B cell (primary cell): Measurements from ENCODE around the gene ANKS4B. TPM values are rescaled to one million over a fixed set of nuclear protein-coding genes. Genes with fewer than 3 reads are reported as not detected.
A peak's percentile ranks its signal among the peaks of the same experiment; 100 is the strongest.

Experiments used
- ATAC-seq: fragments of 200-7000 bp; cut with Tn5 transposase; one replicate; pipeline ENCODE4 v1.10.0; 2021; ENCODE audit warnings: low read depth, mild to moderate bottlenecking, moderate number of reproducible peaks, moderate library complexity
- CTCF ChIA-PET: fragments of 350-600 bp; sonication (Branson Sonifier 250); formaldehyde crosslinking; loops from one replicate; lab custom pipeline; 2021; ENCODE audit warnings: antibody characterized with exemption, inconsistent platforms; lab: Charles Lee
- POLR2A ChIA-PET: fragments of 350-600 bp; sonication (Branson Sonifier 250); formaldehyde crosslinking; loops from one replicate; lab custom pipeline; 2021; ENCODE audit warnings: antibody characterized with exemption; lab: Charles Lee
- DNase-seq: peaks from one replicate; pipeline ENCODE4 v3.0.0; 2013
- H2AFZ ChIP-seq: 2 replicates; pipeline ENCODE4 v1.6.1; 2012; ENCODE audit warnings: mild to moderate bottlenecking, low read depth, low read length; ENCODE audit not compliant: insufficient read depth, poor library complexity, severe bottlenecking
- H3K27ac ChIP-seq, 2 donors: 1 replicate in 1 of 2; 2 replicates in 1 of 2; pipeline ENCODE4 v1.5.1; 2012 to 2013; ENCODE audit warnings: low read length in 2 of 2, mild to moderate bottlenecking in 2 of 2, moderate library complexity in 1 of 2
- H3K27me3 ChIP-seq, 4 experiments: fragments of 200-600 bp in 1 of 4; sonication (generic) in 1 of 4; replicated peaks in 1 of 4; 1 replicate in 2 of 4; 2 replicates in 2 of 4; pipeline versions ENCODE4 v1.6.1 to v1.7.0; 2013 to 2016; ENCODE audit warnings: low read length in 3 of 4, mild to moderate bottlenecking in 2 of 4, mixed read lengths in 1 of 4, moderate library complexity in 1 of 4; ENCODE audit not compliant: insufficient read depth in 4 of 4, control insufficient read depth in 3 of 4; ENCODE audit errors: control extremely low read depth in 1 of 4
- H3K36me3 ChIP-seq, 2 experiments: replicated peaks in 1 of 2; 1 replicate in 1 of 2; 2 replicates in 1 of 2; pipeline versions ENCODE4 v1.6.1 to v1.7.1; 2013; ENCODE audit warnings: low read length in 1 of 2; ENCODE audit not compliant: insufficient read depth in 2 of 2, control insufficient read depth in 1 of 2; ENCODE audit errors: control extremely low read depth in 1 of 2, extremely low read depth in 1 of 2
- H3K4me1 ChIP-seq, 2 donors: fragments of 200-600 bp in 1 of 2; sonication (generic) in 1 of 2; 1 replicate in 1 of 2; 2 replicates in 1 of 2; pipeline versions ENCODE4 v1.5.1 to v1.6.1; 2013 to 2017; ENCODE audit warnings: low read length in 2 of 2; ENCODE audit not compliant: control insufficient read depth in 2 of 2, insufficient read depth in 2 of 2
- H3K4me2 ChIP-seq: replicated peaks from 2 replicates; pipeline ENCODE3; 2012; ENCODE audit warnings: mild to moderate bottlenecking, low read depth, low read length; ENCODE audit not compliant: poor library complexity, severe bottlenecking
- H3K4me3 ChIP-seq, 5 experiments: fragments of 200-600 bp in 1 of 5; sonication (generic) in 1 of 5; 1 replicate in 3 of 5; 2 replicates in 2 of 5; pipeline versions ENCODE4 v1.5.1 to v1.7.0; 2011 to 2016; ENCODE audit warnings: low read length in 4 of 5, mild to moderate bottlenecking in 4 of 5, low read depth in 2 of 5, control low read depth in 1 of 5, moderate library complexity in 1 of 5; ENCODE audit not compliant: insufficient read depth in 1 of 5; ENCODE audit errors: control extremely low read depth in 1 of 5, extremely low read depth in 1 of 5
- H3K79me2 ChIP-seq: fragments of 200-600 bp; sonication (generic); one replicate; pipeline ENCODE4 v1.6.0; 2016; ENCODE audit warnings: low read length; ENCODE audit not compliant: control insufficient read depth, insufficient read depth
- H3K9ac ChIP-seq: fragments of 200-600 bp; sonication (generic); 2 replicates; pipeline ENCODE4 v1.6.1; 2017; ENCODE audit warnings: mild to moderate bottlenecking, low read length, moderate library complexity
- H3K9me3 ChIP-seq, 3 donors: one replicate each; pipeline versions ENCODE4 v1.6.1 to v1.7.1; 2013; ENCODE audit warnings: low read length in 2 of 3; ENCODE audit not compliant: control insufficient read depth in 2 of 3, insufficient read depth in 1 of 3; ENCODE audit errors: control extremely low read depth in 1 of 3
- H4K20me1 ChIP-seq: 2 replicates; pipeline ENCODE4 v1.6.0; 2012; ENCODE audit warnings: mild to moderate bottlenecking, low read length; ENCODE audit not compliant: insufficient read depth, control insufficient read depth, poor library complexity, severe bottlenecking
- H3K27ac Mint-ChIP-seq: one replicate; pipeline ENCODE4 v1.8.0; 2021; ENCODE audit warnings: mixed read lengths
- H3K27me3 Mint-ChIP-seq: one replicate; pipeline ENCODE4 v1.8.0; 2021; ENCODE audit warnings: mixed read lengths
- H3K4me1 Mint-ChIP-seq: one replicate; pipeline ENCODE4 v1.8.0; 2021; ENCODE audit warnings: mixed read lengths
- H3K4me3 Mint-ChIP-seq: one replicate; pipeline ENCODE4 v1.8.0; 2021; ENCODE audit warnings: mixed read lengths
- H3K9me3 Mint-ChIP-seq: one replicate; pipeline ENCODE4 v1.8.0; 2022; ENCODE audit warnings: mixed read lengths; ENCODE audit not compliant: insufficient read depth
- EZH2 ChIP-seq: IDR thresholded peaks from 2 replicates; pipeline ENCODE4 v1.6.1; 2012; ENCODE audit warnings: borderline replicate concordance, low read depth, mild to moderate bottlenecking, moderate library complexity, low read length; ENCODE audit not compliant: insufficient read depth, poor library complexity, severe bottlenecking
- WGBS: methylation state at CpG from one replicate; pipeline ENCODE4 v1.1.5; 2013; ENCODE audit warnings: missing lambda C conversion rate; ENCODE audit not compliant: insufficient coverage; 5-methylcytosine and 5-hydroxymethylcytosine counted together
- intact Hi-C: fragments of 100-400 bp; cut with micrococcal nuclease; formaldehyde crosslinking; loops from one replicate; pipeline ENCODE4 v1.10.0; 2022
- polyA plus RNA-seq: library from polyadenylated mRNA; depleted of rRNA; stranded (reverse); fragments of >200 nt; gene quantifications from 2 replicates; pipeline ENCODE4 v1.2.3, GENCODE V29; 2012
- total RNA-seq, 2 donors: library from RNA; stranded (reverse); fragments of 120-200 nt in 1 of 2; gene quantifications; 1 replicate in 1 of 2; 2 replicates in 1 of 2; pipeline versions ENCODE4 v1.2.3 to v1.2.4, GENCODE V29; 2013 to 2022
- TF ChIP-seq, protein P1 (sequence below): fragments of 200-600 bp; IDR thresholded peaks from one replicate; pipeline ENCODE4 v1.8.0; 2022; ENCODE audit warnings: antibody characterized with exemption, mild to moderate bottlenecking

ANKS4B gene
- total and polyA plus RNA-seq, 2 donors (not counting 1 experiment from before 2014, with no cell fraction given): not detected

DNA sequence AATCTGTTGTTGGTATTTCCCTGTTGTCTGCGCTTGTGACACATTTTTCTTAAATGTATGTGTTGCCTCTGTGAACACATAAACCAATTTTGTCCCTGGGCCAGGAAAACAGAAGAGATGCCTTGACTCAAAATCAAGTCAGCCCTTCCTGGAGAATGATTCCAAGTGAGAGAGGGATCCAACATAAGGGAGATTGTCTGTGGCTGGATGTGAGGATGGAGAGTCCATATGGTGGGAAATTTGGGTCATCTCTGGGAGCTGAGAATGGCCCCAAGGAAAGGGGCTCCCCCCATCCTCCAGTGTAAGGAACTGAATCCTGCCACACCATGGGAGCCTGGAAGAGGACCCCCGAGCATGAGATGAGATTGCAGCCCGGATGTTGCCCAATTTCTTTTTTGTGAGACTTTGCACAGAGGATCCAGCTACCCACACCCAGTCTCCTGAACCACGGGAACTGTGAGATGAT is 31.1 kb downstream of the ANKS4B start:
- Histone ChIP-seq H3K4me2 (peak overlapping the region; percentile 65), H3K27me3 (peaks cover 0 to 6% (median 3%) of the 10 kb centered on the region in 4 experiments), H3K9me3 (peaks cover 0 to 2% (median 0%) of the 10 kb centered on the region in 3 donors), H3K4me1 (peaks cover 30 to 32% of the 10 kb centered on the region in 2 donors), H3K4me3 (no peak overlapping the region), H3K79me2 (peaks cover 5% of the 10 kb centered on the region), H3K27ac (no peak overlapping the region), H3K36me3 (no peaks in the 10 kb centered on the region), H4K20me1 (no peaks in the 10 kb centered on the region), H2AFZ (no peak overlapping the region), H3K9ac (no peak overlapping the region)
- POLR2A ChIA-PET: no interaction called here
- 50% methylated on average over 1 of the region's 4 CpGs for WGBS
- H3K27ac Mint-ChIP-seq: no peak overlapping the region
- intact Hi-C loops: no loop called here
- TF ChIP-seq, protein P1, sequence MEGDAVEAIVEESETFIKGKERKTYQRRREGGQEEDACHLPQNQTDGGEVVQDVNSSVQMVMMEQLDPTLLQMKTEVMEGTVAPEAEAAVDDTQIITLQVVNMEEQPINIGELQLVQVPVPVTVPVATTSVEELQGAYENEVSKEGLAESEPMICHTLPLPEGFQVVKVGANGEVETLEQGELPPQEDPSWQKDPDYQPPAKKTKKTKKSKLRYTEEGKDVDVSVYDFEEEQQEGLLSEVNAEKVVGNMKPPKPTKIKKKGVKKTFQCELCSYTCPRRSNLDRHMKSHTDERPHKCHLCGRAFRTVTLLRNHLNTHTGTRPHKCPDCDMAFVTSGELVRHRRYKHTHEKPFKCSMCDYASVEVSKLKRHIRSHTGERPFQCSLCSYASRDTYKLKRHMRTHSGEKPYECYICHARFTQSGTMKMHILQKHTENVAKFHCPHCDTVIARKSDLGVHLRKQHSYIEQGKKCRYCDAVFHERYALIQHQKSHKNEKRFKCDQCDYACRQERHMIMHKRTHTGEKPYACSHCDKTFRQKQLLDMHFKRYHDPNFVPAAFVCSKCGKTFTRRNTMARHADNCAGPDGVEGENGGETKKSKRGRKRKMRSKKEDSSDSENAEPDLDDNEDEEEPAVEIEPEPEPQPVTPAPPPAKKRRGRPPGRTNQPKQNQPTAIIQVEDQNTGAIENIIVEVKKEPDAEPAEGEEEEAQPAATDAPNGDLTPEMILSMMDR: no peak
- no peak for TF ChIP-seq EZH2
- H3K27me3 Mint-ChIP-seq: peaks cover 5% of the 10 kb centered on the region
- peak overlapping the region; percentile 25 for H3K4me3 Mint-ChIP-seq
- ATAC-seq (no peak), DNase-seq (no peak)
- CTCF ChIA-PET: interaction anchor here (1.1 to 4.0 kb wide), 3 partner anchors 12 to 74 kb away, joined by 3 to 28 read pairs (median 3); partner anchors contain the start of gene CRYM
- H3K4me1 Mint-ChIP-seq: peaks cover 40% of the 10 kb centered on the region
- H3K9me3 Mint-ChIP-seq: no peaks in the 10 kb centered on the region

DNA sequence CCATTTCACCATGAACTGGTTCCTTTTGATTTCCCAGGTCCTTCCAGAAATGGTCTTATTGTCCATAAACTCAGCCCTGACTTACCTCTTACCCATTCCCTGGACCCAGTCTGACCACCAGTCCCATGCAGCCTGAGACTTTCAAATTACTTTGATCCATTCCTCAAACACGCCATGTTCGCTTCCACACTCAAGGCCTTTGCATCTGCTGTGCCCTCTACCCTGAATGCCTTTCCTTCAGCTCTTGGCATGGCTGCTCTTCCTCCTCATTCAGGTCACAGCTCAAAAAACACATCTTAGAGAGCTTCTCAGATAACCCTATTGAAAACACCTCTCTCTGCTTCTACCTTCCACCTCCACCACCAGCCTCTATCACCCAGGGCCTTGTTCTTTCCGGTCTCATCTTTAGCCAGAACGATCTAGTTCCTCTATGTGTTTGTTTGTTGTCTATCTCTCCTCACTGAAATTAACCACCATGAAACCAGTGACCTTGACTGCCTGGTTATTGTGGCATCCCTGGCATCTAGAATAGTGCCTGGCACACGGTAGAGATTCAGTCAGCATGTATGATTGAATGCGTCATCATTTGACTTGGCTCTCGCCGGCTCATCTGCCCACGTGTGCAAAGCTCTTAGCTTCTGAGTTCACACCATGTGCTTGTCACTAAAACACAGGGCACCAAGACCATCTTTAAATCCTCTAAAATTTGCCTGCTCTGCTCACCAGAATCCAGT is 31.8 kb downstream of the ANKS4B start:
- H2AFZ ChIP-seq: no peak overlapping the region
- H3K79me2 ChIP-seq: peaks cover 5% of the 10 kb centered on the region
- ChIA-PET CTCF (interaction anchor here (1.3 to 4.0 kb wide), 2 partner anchors 11 to 75 kb away, joined by 3 to 28 read pairs; partner anchors contain the start of gene CRYM), POLR2A (no interaction called here)
- intact Hi-C loops: no loop called here
- H3K27me3 ChIP-seq: peaks cover 0 to 6% (median 3%) of the 10 kb centered on the region in 4 experiments
- H3K4me1 Mint-ChIP-seq: peaks cover 40% of the 10 kb centered on the region
- H3K27ac Mint-ChIP-seq: no peak overlapping the region
- 86% methylated on average over 7 of the region's 9 CpGs for WGBS
- no peak overlapping the region for H3K4me2 ChIP-seq
- H3K4me3 Mint-ChIP-seq: peak overlapping the region; percentile 2
- H3K27ac ChIP-seq: no peak overlapping the region
- H4K20me1 ChIP-seq: no peaks in the 10 kb centered on the region
- peaks cover 30 to 32% of the 10 kb centered on the region in 2 donors for H3K4me1 ChIP-seq
- TF ChIP-seq, protein P1: no peak
- no peak for TF ChIP-seq EZH2
- no peaks in the 10 kb centered on the region for H3K9me3 Mint-ChIP-seq
- no peaks in the 10 kb centered on the region for H3K27me3 Mint-ChIP-seq
- DNase-seq: peak; percentile 28
- H3K4me3 ChIP-seq: no peak overlapping the region
- H3K36me3 ChIP-seq: no peaks in the 10 kb centered on the region
- H3K9ac ChIP-seq: no peak overlapping the region
- H3K9me3 ChIP-seq: peaks cover 0 to 2% (median 0%) of the 10 kb centered on the region in 3 donors
- ATAC-seq: no peak
